Kidney tubule cell (primary cell): Measurements from ENCODE around the gene FOXN4.
A peak's percentile ranks its signal among the peaks of the same experiment; 100 is the strongest.

Experiments
- DNase-seq: peaks from one replicate; pipeline ENCODE4 v3.0.0-alpha.2; 2018; ENCODE audit warnings: low spot score

FOXN4 gene

GRCh38 chr12:109258607-109259544, 50.2 kb downstream of the FOXN4 start:
- DNase-seq, result no peak

GRCh38 chr12:109258201-109258600, 50.9 kb downstream of the FOXN4 start:
- DNase-seq, result no peak

- no peak for DNase-seq
Observed at GRCh38 chr12:109256011-109256410, 53.1 kb downstream of the FOXN4 start.

DNA sequence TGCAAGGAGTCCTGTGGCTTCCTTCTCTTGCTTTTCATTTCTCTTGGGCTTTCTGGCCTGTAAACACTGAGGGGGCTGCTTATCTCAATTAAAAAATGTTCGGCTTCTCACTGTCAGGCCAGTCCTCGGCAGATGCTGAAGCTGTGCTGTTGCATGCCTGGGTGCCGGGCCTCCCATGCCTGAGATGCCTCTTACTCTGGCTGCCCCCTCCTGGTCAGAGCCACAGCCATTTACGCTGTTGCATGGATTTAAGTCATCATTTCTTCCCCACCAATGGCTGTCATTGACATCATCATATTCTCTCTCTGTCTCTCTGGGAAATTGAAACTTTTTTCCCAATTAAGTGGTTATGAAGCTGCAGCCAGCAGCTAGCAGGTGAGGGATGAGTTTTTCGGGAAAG, 53.7 kb downstream of the FOXN4 start:
- DNase-seq, result no peak

GRCh38 chr12:109253913-109254544, 55.1 kb downstream of the FOXN4 start:
- no peak for DNase-seq

- no peak for DNase-seq
Observed at GRCh38 chr12:109252799-109253198, 56.3 kb downstream of the FOXN4 start.

DNA sequence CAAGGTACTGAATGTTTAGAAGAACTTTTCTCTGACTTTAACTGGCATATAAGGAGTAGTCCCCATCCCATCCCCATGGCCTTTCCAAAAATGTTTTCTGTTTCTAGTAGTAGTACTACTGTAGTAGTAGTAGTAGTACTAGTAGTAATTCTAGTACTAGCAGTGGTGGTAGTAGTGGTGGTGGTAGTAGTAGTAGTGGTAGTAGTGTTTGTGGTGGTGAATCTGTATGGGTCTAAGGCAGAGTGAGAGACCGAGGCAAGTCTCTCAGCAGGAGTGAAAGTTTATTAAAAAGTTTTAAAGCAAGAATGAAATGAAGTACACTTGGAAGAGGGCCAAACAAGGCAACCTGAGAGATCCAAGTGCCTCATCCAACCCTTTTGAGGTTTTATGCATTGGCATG, 58.6 kb downstream of the FOXN4 start:
- no peak for DNase-seq

DNA sequence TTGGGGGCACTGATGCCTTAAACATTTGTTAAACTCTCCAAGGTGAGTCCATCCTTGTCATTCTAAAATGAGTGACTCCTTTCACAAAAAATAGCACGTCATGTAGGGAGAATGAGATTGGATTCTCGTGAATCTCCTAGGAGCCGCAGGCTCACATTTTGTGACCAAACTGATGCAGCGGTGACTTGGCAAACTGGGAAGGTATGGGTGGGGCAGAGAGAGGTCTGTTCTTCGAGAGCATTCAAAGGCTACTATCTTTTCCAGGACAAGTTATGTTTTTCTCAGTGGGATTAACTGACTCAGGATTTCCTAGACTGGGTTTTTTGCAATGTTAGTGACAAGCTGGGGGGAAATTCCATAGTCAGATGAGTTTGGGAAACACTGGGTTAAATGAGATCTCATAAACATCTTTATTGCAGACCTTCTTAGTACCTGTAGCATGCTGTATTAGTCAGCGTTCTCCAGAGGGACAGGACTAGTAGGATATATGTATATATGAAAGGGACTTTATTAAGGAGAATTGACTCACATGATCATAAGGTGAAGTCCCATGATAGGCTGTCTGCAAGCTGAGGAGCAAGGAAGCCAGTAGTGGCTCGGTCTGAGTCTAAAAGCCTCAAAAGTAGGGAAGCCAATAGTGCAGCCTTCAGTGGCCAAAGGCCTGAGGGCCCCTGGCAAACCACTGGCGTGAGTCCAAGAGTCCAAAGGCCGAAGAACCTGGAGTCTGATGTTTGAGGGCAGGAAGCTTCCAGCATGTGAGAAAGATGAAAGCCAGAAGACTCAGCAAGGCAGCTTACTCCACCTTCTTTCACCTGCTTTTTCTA, 61.0 kb downstream of the FOXN4 start:
- DNase-seq, result peak; percentile 12

- no peak for DNase-seq
Observed at GRCh38 chr12:109246221-109246620, 62.9 kb downstream of the FOXN4 start.

- no peak for DNase-seq
Observed at GRCh38 chr12:109244073-109244472, 65.0 kb downstream of the FOXN4 start.

GRCh38 chr12:109241936-109242335, 67.1 kb downstream of the FOXN4 start:
- no peak for DNase-seq

DNA sequence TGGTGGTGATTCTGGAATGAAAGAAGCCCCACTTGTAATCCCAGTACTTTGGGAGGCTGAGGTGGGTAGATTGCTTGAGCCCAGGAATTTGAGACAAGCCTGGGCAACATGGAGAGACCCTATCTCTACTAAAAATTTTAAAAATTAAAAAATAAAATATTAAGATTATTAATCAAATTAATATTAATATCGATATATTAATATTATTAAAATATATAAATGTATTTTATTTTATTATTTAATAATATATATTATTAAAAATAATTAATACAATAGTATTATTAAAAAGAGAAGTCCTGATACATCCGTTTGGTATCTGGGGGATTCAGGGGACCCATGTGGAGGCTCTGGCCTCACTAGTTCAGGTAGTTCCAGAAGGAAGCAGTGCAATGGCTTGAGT, 68.7 kb downstream of the FOXN4 start:
- DNase-seq, result no peak

- DNase-seq, result no peak
Observed at GRCh38 chr12:109239691-109240090, 69.4 kb downstream of the FOXN4 start.

- peak; percentile 59 for DNase-seq
Observed at GRCh38 chr12:109239179-109239578, 69.9 kb downstream of the FOXN4 start.

- DNase-seq, result no peak
Observed at GRCh38 chr12:109236257-109236656, 72.8 kb downstream of the FOXN4 start.

DNA sequence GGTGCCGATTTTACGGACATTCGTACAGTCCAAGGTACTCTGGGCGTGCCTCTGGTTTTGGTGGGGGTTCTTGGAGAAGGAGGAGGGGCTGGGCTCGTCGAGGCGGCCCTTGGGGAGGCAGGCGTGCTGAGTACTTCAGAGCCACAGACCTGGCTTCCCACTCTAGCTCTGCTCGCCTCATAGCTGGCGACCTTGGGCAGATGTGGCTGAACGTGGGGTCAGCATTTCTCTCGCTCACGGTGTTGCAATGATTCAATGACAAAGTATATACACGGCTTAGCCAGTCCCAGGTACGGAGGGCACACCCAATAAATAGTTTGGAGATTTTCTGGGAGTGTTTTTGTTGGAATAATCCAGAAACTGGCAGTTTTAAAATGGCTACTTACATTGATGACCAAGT, 75.1 kb downstream of the FOXN4 start:
- no peak for DNase-seq

GRCh38 chr12:109232731-109233130, 76.4 kb downstream of the FOXN4 start:
- DNase-seq, result no peak

DNA sequence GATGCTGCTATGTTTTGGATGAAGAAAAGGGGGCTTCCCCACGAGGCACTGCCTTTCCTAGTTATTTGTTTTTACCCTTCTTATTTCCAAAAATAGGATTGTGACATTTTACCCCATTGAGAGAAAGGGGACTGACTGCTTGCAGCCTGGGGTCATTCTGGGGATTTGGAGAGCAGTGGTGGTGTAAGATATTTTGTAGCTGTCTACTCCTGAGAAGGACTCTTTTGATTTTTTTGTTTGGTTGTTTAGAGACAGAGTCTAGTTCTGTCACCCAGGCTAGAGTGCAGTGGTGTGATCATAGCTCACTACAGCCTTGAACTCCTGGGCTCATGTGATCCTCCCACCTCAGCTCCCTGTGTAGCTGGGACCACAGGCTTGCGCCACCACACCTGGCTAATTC, 78.9 kb downstream of the FOXN4 start:
- no peak for DNase-seq

DNA sequence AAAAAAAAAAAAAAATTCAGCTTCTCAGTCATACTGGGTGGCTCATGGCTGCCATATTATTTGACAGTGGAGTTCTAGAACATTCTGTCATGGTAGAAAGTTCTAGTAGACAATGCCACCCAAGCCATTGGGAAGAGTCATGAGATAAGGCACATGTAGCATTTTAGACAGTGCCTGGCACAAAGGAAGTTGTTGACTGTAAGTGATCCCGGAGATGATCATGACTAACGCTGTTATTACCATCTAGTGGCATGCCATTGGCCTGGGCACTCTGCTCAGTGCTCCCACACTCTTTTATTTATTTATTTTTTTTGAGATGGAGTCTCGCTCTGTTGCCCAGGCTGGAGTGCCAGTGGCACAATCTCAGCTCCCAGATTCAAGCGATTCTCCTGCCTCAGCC, 80.4 kb downstream of the FOXN4 start:
- no peak for DNase-seq
